HepG2 (cell line): ENCODE data around the gene ADM5. TPM values are rescaled to one million over a fixed set of nuclear protein-coding genes. Genes with fewer than 3 reads are reported as not detected.

Experiments used
- ATF7 ChIP-seq, 2 experiments: fragments of 450-650 bp in 1 of 2; sonication (generic) in 1 of 2; formaldehyde crosslinking in 1 of 2; IDR thresholded peaks; 2 replicates each; pipeline versions ENCODE4 v1.4.0 to v1.6.1; 2016 to 2020; ENCODE audit warnings: antibody characterized with exemption in 1 of 2, mild to moderate bottlenecking in 1 of 2, missing genetic modification reagents in 1 of 2
- CBFB ChIP-seq: sonication (generic); formaldehyde crosslinking; IDR thresholded peaks from 2 replicates; pipeline ENCODE4 v1.4.0; 2020; ENCODE audit warnings: missing genetic modification reagents
- E2F1 ChIP-seq: sonication (generic); formaldehyde crosslinking; IDR thresholded peaks from 2 replicates; pipeline ENCODE4 v1.5.0; 2020; ENCODE audit warnings: missing genetic modification reagents
- GFI1 ChIP-seq: sonication (generic); formaldehyde crosslinking; IDR thresholded peaks from 2 replicates; pipeline ENCODE4 v1.5.0; 2020; ENCODE audit warnings: missing genetic modification reagents, mild to moderate bottlenecking, borderline replicate concordance
- HNF1A ChIP-seq, 2 experiments: sonication (generic) in 1 of 2; formaldehyde crosslinking in 1 of 2; IDR thresholded peaks; 2 replicates each; pipeline versions ENCODE4 v1.4.0 to v1.6.1; 2016 to 2020; ENCODE audit warnings: borderline replicate concordance in 1 of 2, low read depth in 1 of 2, mild to moderate bottlenecking in 1 of 2, missing genetic modification reagents in 1 of 2
- HOXA3 ChIP-seq: sonication (generic); formaldehyde crosslinking; IDR thresholded peaks from 2 replicates; pipeline ENCODE4 v1.5.0; 2020; ENCODE audit warnings: missing genetic modification reagents
- MIER2 ChIP-seq: IDR thresholded peaks from 2 replicates; pipeline ENCODE4 v1.6.1; 2016; ENCODE audit warnings: missing biosample characterization, missing genetic modification reagents
- MLXIP ChIP-seq: sonication (generic); formaldehyde crosslinking; IDR thresholded peaks from 2 replicates; pipeline ENCODE4 v1.9.0; 2021; ENCODE audit warnings: missing genetic modification reagents, borderline replicate concordance
- RXRA ChIP-seq: sonication (generic); formaldehyde crosslinking; IDR thresholded peaks from 2 replicates; pipeline ENCODE4 v1.5.1; 2020; ENCODE audit warnings: missing genetic modification reagents
- SOX5 ChIP-seq: IDR thresholded peaks from 2 replicates; pipeline ENCODE4 v1.6.1; 2016; ENCODE audit warnings: borderline replicate concordance
- SP1 ChIP-seq, 2 experiments: fragments of 450-650 bp in 1 of 2; sonication (generic) in 1 of 2; formaldehyde crosslinking in 1 of 2; IDR thresholded peaks; 2 replicates each; pipeline versions ENCODE4 v1.4.0 to v1.6.1; 2016 to 2020; ENCODE audit warnings: missing genetic modification reagents in 1 of 2
- THAP7 ChIP-seq: sonication (generic); formaldehyde crosslinking; IDR thresholded peaks from 2 replicates; pipeline ENCODE4 v1.8.1; 2023; ENCODE audit warnings: mild to moderate bottlenecking, missing genetic modification reagents
- TMF1 ChIP-seq: sonication (generic); formaldehyde crosslinking; IDR thresholded peaks from 2 replicates; pipeline ENCODE4 v1.8.1; 2022; ENCODE audit warnings: low read depth, missing genetic modification reagents
- ZC3H4 ChIP-seq: sonication (generic); formaldehyde crosslinking; IDR thresholded peaks from 2 replicates; pipeline ENCODE4 v1.4.0; 2020; ENCODE audit warnings: missing genetic modification reagents, borderline replicate concordance
- ZFP41 ChIP-seq: sonication (generic); formaldehyde crosslinking; IDR thresholded peaks from 2 replicates; pipeline ENCODE4 v1.4.0; 2020; ENCODE audit warnings: mild to moderate bottlenecking, missing genetic modification reagents, borderline replicate concordance
- ZNF205 ChIP-seq: IDR thresholded peaks from 2 replicates; pipeline ENCODE4 v1.6.1; 2018; ENCODE audit warnings: missing biosample characterization, missing genetic modification reagents
- ZNF567 ChIP-seq: sonication (generic); formaldehyde crosslinking; IDR thresholded peaks from 2 replicates; pipeline ENCODE4 v1.8.1; 2023; ENCODE audit warnings: mild to moderate bottlenecking, missing genetic modification reagents, borderline replicate concordance
- ZNF598 ChIP-seq: sonication (generic); formaldehyde crosslinking; IDR thresholded peaks from 2 replicates; pipeline ENCODE4 v1.5.1; 2020; ENCODE audit warnings: mild to moderate bottlenecking, missing genetic modification reagents, borderline replicate concordance
- polyA plus RNA-seq, 8 experiments: library from polyadenylated mRNA; depleted of rRNA in 3 of 8; stranded (reverse) in 7 of 8; unstranded in 1 of 8; fragments of >200 nt; fragmentation: Illumina TruSeq in 4 of 8; extraction: Trizol in 4 of 8; gene quantifications; 2 replicates each; pipeline versions ENCODE4 v1.2.1 to v1.2.3, GENCODE V29; 2011 to 2016; ENCODE audit warnings: low read depth in 4 of 8, missing spikeins in 1 of 8, mixed read lengths in 1 of 8; ENCODE audit not compliant: insufficient read depth in 1 of 8
- total RNA-seq, 5 experiments: library from RNA; depleted of rRNA; stranded (reverse); fragments of >200 nt; fragmentation: Illumina TruSeq; extraction: Trizol; gene quantifications; 2 replicates each; pipeline ENCODE4 v1.2.3, GENCODE V29; 2016; ENCODE audit warnings: low read depth in 1 of 5

Gene ADM5
- total and polyA plus RNA-seq, 2 of the 13 experiments (the other 11 are each of a cell fraction or from before 2014, with no cell fraction given), result 2.7 to 4.1 TPM

- TF ChIP-seq RXRA (CRISPR knock-in tag) (peak; percentile 99), ZC3H4 (CRISPR knock-in tag) (peak; percentile 71; the same call in 1 of the 2 replicates), TMF1 (CRISPR knock-in tag) (no peak), CBFB (CRISPR knock-in tag) (peak; percentile 74; the same call in 1 of the 2 replicates), THAP7 (peak; percentile 54; the same call in 1 of the 2 replicates), ATF7 (IDR thresholded peaks at IDR 0.05) (peak; percentile 88), ATF7 (CRISPR knock-in tag; IDR thresholded peaks at IDR 0.05) (peak; percentile 30; the same call in 1 of the 2 replicates), ZFP41 (CRISPR knock-in tag) (no peak), SP1 (IDR thresholded peaks at IDR 0.05) (no peak), SP1 (CRISPR knock-in tag; IDR thresholded peaks at IDR 0.05) (peak; percentile 100), SOX5 (CRISPR knock-in tag) (peak; percentile 33; the same call in 1 of the 2 replicates), E2F1 (CRISPR knock-in tag) (peak; percentile 97), HNF1A (IDR thresholded peaks at IDR 0.05; ENCODE audit: low read depth) (no peak), HNF1A (CRISPR knock-in tag; IDR thresholded peaks at IDR 0.05; ENCODE audit: borderline replicate concordance) (peak; percentile 74), HOXA3 (CRISPR knock-in tag) (peak; percentile 93), ZNF205 (CRISPR knock-in tag) (0 out of 2 replicates have a peak, but pooled peaks have one; percentile 13), MLXIP (peak; percentile 36; the same call in 1 of the 2 replicates), GFI1 (CRISPR knock-in tag) (peak; percentile 37; the same call in 1 of the 2 replicates), ZNF567 (CRISPR knock-in tag) (no peak; the same call in 1 of the 2 replicates), ZNF598 (0 out of 2 replicates have a peak, but pooled peaks have one; percentile 38), MIER2 (0 out of 2 replicates have a peak, but pooled peaks have one; percentile 26)
These were observed 47.5 kb upstream of the ADM5 start, which contains the start of gene SCAF1 (continued) for GRCh38 chr19:49641688-49642491.
